OCI-M1 (cell line): Measurements from ENCODE around the gene TSPEAR.
A peak's percentile ranks its signal among the peaks of the same experiment; 100 is the strongest.

Source experiments
- DNase-seq: peaks from one replicate; lab custom pipeline; 2025; lab: John Stamatoyannopoulos, UW

TSPEAR gene

GRCh38 chr21:44527983-44528633 is 183.3 kb downstream of the TSPEAR start:
- no peak for DNase-seq

GRCh38 chr21:44527156-44527982 is 184.0 kb downstream of the TSPEAR start:
- no peak for DNase-seq

GRCh38 chr21:44526096-44526997 is 185.0 kb downstream of the TSPEAR start:
- no peak for DNase-seq

GRCh38 chr21:44525391-44526095 is 185.8 kb downstream of the TSPEAR start:
- no peak for DNase-seq

- no peak for DNase-seq
These were observed 186.7 kb downstream of the TSPEAR start for GRCh38 chr21:44524414-44525371.

GRCh38 chr21:44523567-44524413 is 187.6 kb downstream of the TSPEAR start:
- DNase-seq, result no peak

GRCh38 chr21:44522753-44523204 is 188.6 kb downstream of the TSPEAR start:
- DNase-seq, result no peak

GRCh38 chr21:44521928-44522752 is 189.2 kb downstream of the TSPEAR start:
- no peak for DNase-seq

- no peak for DNase-seq
These were observed 190.0 kb downstream of the TSPEAR start for GRCh38 chr21:44521301-44521927.

- no peak for DNase-seq
These were observed 190.8 kb downstream of the TSPEAR start for GRCh38 chr21:44520326-44521300.

GRCh38 chr21:44519346-44520325 is 191.7 kb downstream of the TSPEAR start:
- no peak for DNase-seq

GRCh38 chr21:44518686-44519085 is 192.7 kb downstream of the TSPEAR start:
- DNase-seq, result no peak

- peak; percentile 45 for DNase-seq
These were observed 194.0 kb downstream of the TSPEAR start for GRCh38 chr21:44517175-44517899.

GRCh38 chr21:44516828-44517174 is 194.6 kb downstream of the TSPEAR start:
- no peak for DNase-seq

GRCh38 chr21:44516342-44516741 is 195.0 kb downstream of the TSPEAR start:
- no peak for DNase-seq
